ENCODE measurements around the gene NF1.

- TF ChIP-seq CTCF (IDR thresholded peaks at IDR 0.05 in 4 of 5, conservative IDR thresholded peaks at IDR 0.05 in 1 of 5) (no peak), POLR2A (IDR thresholded peaks at IDR 0.05) (no peak)
Measured at GRCh38 chr17:31226373-31226772, 131.6 kb downstream of the NF1 start.
